Measurements from ENCODE around the gene LCN1. TPM values are rescaled to one million over a fixed set of nuclear protein-coding genes. Genes with fewer than 3 reads are reported as not detected.

The LCN1 gene
- total and polyA plus RNA-seq, 2 of the 4 experiments (the other 2 are of a cell fraction) = not detected

GRCh38 chr9:135561391-135562234, 40.4 kb downstream of the LCN1 start, which contains the start of gene PAEP:
Gene PAEP, plus strand, starts transcription at chr9:135561756.
- no peak within 1 kb of the TSS for H3K18ac ChIP-seq (ENCODE audit: low read depth, low read length)
- CTCF ChIA-PET = no interaction called here

More at GRCh38 chr9:135561391-135562234, 40.4 kb downstream of the LCN1 start, which contains the start of gene PAEP:
- no peak within 1 kb of the TSS for H2AFZ ChIP-seq (replicated peaks; ENCODE audit: low read length, poor library complexity)
- H2BK15ac ChIP-seq (ENCODE audit: low read depth, low read length) = no peak within 1 kb of the TSS
- no peak within 1 kb of the TSS for H3K14ac ChIP-seq (replicated peaks; ENCODE audit: low read depth, low read length)
- no peak within 1 kb of the TSS for H2BK20ac ChIP-seq (ENCODE audit: low read depth, low read length)
- no peaks in the 10 kb centered on the region for H3K27me3 ChIP-seq (ENCODE audit: control insufficient read depth, insufficient read depth, low read length)
- no peak within 1 kb of the TSS for H2BK5ac ChIP-seq (ENCODE audit: low read depth, low read length, poor library complexity, severe bottlenecking)
- no peaks in the 10 kb centered on the region for H3K79me1 ChIP-seq (ENCODE audit: low read depth in 1 of 2, low read length in 2 of 2)
- dilution Hi-C loops (cut with HindIII; ENCODE audit: low sequenced_read_pairs, unreplicated experiment) = no loop called here
- H4K91ac ChIP-seq (ENCODE audit: insufficient read depth, low read depth, low read length) = no peak within 1 kb of the TSS
- no peak within 1 kb of the TSS for H3K56ac ChIP-seq (ENCODE audit: extremely low read depth, insufficient read depth, low read length)
- no peaks in the 10 kb centered on the region for H3K9me1 ChIP-seq (ENCODE audit: insufficient read depth, low read length)
- H3K9ac ChIP-seq (ENCODE audit: low read depth, low read length) = no peak within 1 kb of the TSS
- no peak within 1 kb of the TSS for H4K8ac ChIP-seq (ENCODE audit: low read depth in 2 of 2, low read length in 2 of 2)
- H2AK5ac ChIP-seq (ENCODE audit: low read depth, low read length) = no peak within 1 kb of the TSS
- no peak within 1 kb of the TSS for H2AK9ac ChIP-seq (replicated peaks; ENCODE audit: low read depth, low read length, poor library complexity)
- H3K4me2 ChIP-seq (ENCODE audit: low read depth, low read length) = no peak within 1 kb of the TSS
- no TSS peak for BruUV-seq (replicated peaks)
- no peak within 1 kb of the TSS for H4K5ac ChIP-seq (ENCODE audit: low read depth, low read length)
- in situ Hi-C loops (cut with MboI; ENCODE audit: low sequenced_read_pairs) = no loop called here
- no peak for TF ChIP-seq NFE2L2 (IDR thresholded peaks at IDR 0.05; ENCODE audit: low read depth, low read length)
- POLR2A ChIA-PET (ENCODE audit: unreplicated experiment) = no interaction called here
- no peak within 1 kb of the TSS for H3K4ac ChIP-seq (ENCODE audit: low read depth, low read length)
- peaks cover 16% of the 10 kb centered on the region for H3K9me3 ChIP-seq (ENCODE audit: control insufficient read depth, insufficient read depth, low read length)
- no peak for DNase-seq
- no peaks in the 10 kb centered on the region for H3K4me1 ChIP-seq (ENCODE audit: control insufficient read depth, insufficient read depth, low read length)
- no peak within 1 kb of the TSS for H3K27ac ChIP-seq (ENCODE audit: insufficient read depth, low read length)
- H3K4me3 ChIP-seq (ENCODE audit: insufficient read depth, low read depth, low read length) = no peak within 1 kb of the TSS
- H4K20me1 ChIP-seq (ENCODE audit: insufficient read depth, low read length) = no peaks in the 10 kb centered on the region
- intact Hi-C loops (cut with micrococcal nuclease) = no loop called here
- H3K23ac ChIP-seq (ENCODE audit: low read depth, low read length) = no peak within 1 kb of the TSS
- WGBS, 2 experiments (ENCODE audit: extremely low coverage in 2 of 2, insufficient read length in 1 of 2) = 79% methylated on average over 7 of the region's 20 CpGs; no CpG with 5 or more reads in 1 of the 2 experiments
- no peaks in the 10 kb centered on the region for H3K36me3 ChIP-seq (ENCODE audit: control insufficient read depth, insufficient read depth, low read length)
- no peak within 1 kb of the TSS for H2BK120ac ChIP-seq (ENCODE audit: low read depth, low read length)
- no peak for ATAC-seq (ENCODE audit: low read depth)

Measured in IMR-90 (cell line).